ENCODE results near the gene ADGRA1. TPM values are rescaled to one million over a fixed set of nuclear protein-coding genes. Genes with fewer than 3 reads are reported as not detected.
A peak's percentile ranks its signal among the peaks of the same experiment; 100 is the strongest.

ADGRA1 gene
- total and polyA plus RNA-seq, 2 of the 8 experiments (the other 6 are each of a cell fraction or from before 2014, with no cell fraction given): 0.17 to 0.21 TPM

- Histone ChIP-seq H2BK20ac (ENCODE audit: low read length) (no peak overlapping the region), H3K9me3 (ENCODE audit: insufficient read depth in 2 of 2, low read depth in 1 of 2, low read length in 1 of 2) (no peaks in the 10 kb centered on the region), H2AFZ (ENCODE audit: low read length) (no peak overlapping the region), H4K5ac (ENCODE audit: insufficient read length, low read depth, low read length) (no peak overlapping the region), H2AK5ac (ENCODE audit: low read depth, low read length) (no peak overlapping the region), H3K27ac (ENCODE audit: low read depth, low read length) (no peak overlapping the region), H2BK5ac (ENCODE audit: low read depth, low read length) (no peak overlapping the region), H4K8ac (ENCODE audit: extremely low read depth, insufficient read depth, low read length) (peak overlapping the region; percentile 57; the same call in 1 of the 2 replicates), H2BK12ac (ENCODE audit: low read depth, low read length) (no peak overlapping the region), H3K4me3 (ENCODE audit: extremely low read depth in 1 of 4, insufficient read depth in 2 of 4, low read depth in 3 of 4, low read length in 4 of 4) (no peak overlapping the region), H2BK15ac (ENCODE audit: low read length) (no peak overlapping the region), H3K27me3 (replicated peaks in 1 of 4; ENCODE audit: control insufficient read depth in 3 of 4, extremely low read depth in 1 of 4, insufficient read depth in 3 of 4, low read length in 3 of 4) (no peaks in the 10 kb centered on the region), H4K20me1 (replicated peaks in 1 of 2; ENCODE audit: control insufficient read depth in 1 of 2, insufficient read depth in 2 of 2, low read length in 2 of 2) (peaks cover 0 to 2% of the 10 kb centered on the region in 2 experiments), H3K4ac (replicated peaks; ENCODE audit: insufficient read length, low read depth, low read length) (no peak overlapping the region), H2BK120ac (replicated peaks; ENCODE audit: low read depth, low read length) (no peak overlapping the region), H3K23me2 (ENCODE audit: low read depth, low read length) (no peaks in the 10 kb centered on the region), H3K18ac (ENCODE audit: extremely low read depth, low read length) (no peak overlapping the region), H3K79me2 (ENCODE audit: control insufficient read depth in 1 of 2, insufficient read depth in 2 of 2, low read length in 2 of 2) (no peaks in the 10 kb centered on the region), H3K23ac (ENCODE audit: insufficient read length) (no peak overlapping the region), H3K36me3 (ENCODE audit: control insufficient read depth in 2 of 4, insufficient read depth in 4 of 4, low read length in 3 of 4) (no peaks in the 10 kb centered on the region), H3K14ac (ENCODE audit: insufficient read length) (no peak overlapping the region), H3K79me1 (ENCODE audit: low read depth, low read length) (no peaks in the 10 kb centered on the region), H3K4me2 (ENCODE audit: insufficient read depth in 1 of 2, low read depth in 2 of 2, low read length in 2 of 2) (no peak overlapping the region), H4K91ac (replicated peaks; ENCODE audit: insufficient read length, low read length) (no peak overlapping the region), H3K4me1 (replicated peaks in 1 of 4; ENCODE audit: control insufficient read depth in 3 of 4, insufficient read depth in 4 of 4, low read length in 3 of 4) (no peaks in the 10 kb centered on the region), H3K56ac (replicated peaks; ENCODE audit: insufficient read length, low read depth, low read length) (no peak overlapping the region), H3K9ac (replicated peaks in 1 of 4; ENCODE audit: extremely low read depth in 1 of 4, low read depth in 3 of 4, low read length in 3 of 4) (no peak overlapping the region)
- ChIA-PET POLR2A (ENCODE audit: partially characterized antibody) (no interaction called here), CTCF (ENCODE audit: partially characterized antibody) (interaction anchor here (0.7 to 1.0 kb wide), 2 partner anchors 22 to 377 kb away, joined by 3 to 4 read pairs; no protein-coding TSS in a partner anchor)
- FAIRE-seq: no peak
- WGBS, 2 experiments (ENCODE audit: extremely low coverage in 1 of 2, insufficient coverage in 1 of 2, insufficient read length in 1 of 2, insufficient replicate concordance in 2 of 2, low coverage in 1 of 2, low lambda C conversion rate in 2 of 2, missing lambda C conversion rate in 1 of 2): 93% methylated on average over 30 of the region's 30 CpGs; no CpG with 5 or more reads in 1 of the 2 experiments
- DNase-seq (ENCODE audit: low read depth in 1 of 2, low spot score in 2 of 2): no peak
- TF ChIP-seq CTCF (IDR thresholded peaks at IDR 0.05; ENCODE audit: control extremely low read depth in 1 of 3, insufficient read depth in 1 of 3, low read depth in 1 of 3, low read length in 3 of 3) (peak in 2 of 3 experiments; percentile 9 to 27; a peak in 1 of 4 replicates), HDAC2 (IDR thresholded peaks at IDR 0.05; ENCODE audit: borderline replicate concordance in 1 of 2, low read depth in 2 of 2, low read length in 2 of 2) (no peak), RAD21 (IDR thresholded peaks at IDR 0.05 in 1 of 2, conservative IDR thresholded peaks at IDR 0.05 in 1 of 2; ENCODE audit: low read depth in 2 of 2, low read length in 2 of 2) (peak; percentile 14 to 51)
Measured at GRCh38 chr10:133039107-133039802, 48.5 kb upstream of the ADGRA1 start.
